Activated naive CD8-positive, alpha-beta T cell treated with anti-CD3 and anti-CD28 coated beads for 36 hours (primary cell): Measurements from ENCODE around the gene TBCB. TPM values are rescaled to one million over a fixed set of nuclear protein-coding genes. Genes with fewer than 3 reads are reported as not detected.

Experiments
- DNase-seq: peaks from one replicate; pipeline ENCODE4 v3.0.0; 2021
- H3K27ac Mint-ChIP-seq: one replicate; pipeline ENCODE4 v1.8.0; 2022; ENCODE audit warnings: mild to moderate bottlenecking, moderate library complexity, mixed read lengths
- H3K27me3 Mint-ChIP-seq: one replicate; pipeline ENCODE4 v1.8.0; 2022; ENCODE audit warnings: mild to moderate bottlenecking, mixed read lengths
- H3K36me3 Mint-ChIP-seq: one replicate; pipeline ENCODE4 v1.8.0; 2021; ENCODE audit warnings: mild to moderate bottlenecking, mixed read lengths
- H3K4me1 Mint-ChIP-seq: one replicate; pipeline ENCODE4 v1.8.0; 2021; ENCODE audit warnings: mixed read lengths
- H3K4me3 Mint-ChIP-seq: one replicate; pipeline ENCODE4 v1.8.0; 2022; ENCODE audit warnings: mild to moderate bottlenecking, moderate library complexity, mixed read lengths
- H3K9me3 Mint-ChIP-seq: one replicate; pipeline ENCODE4 v1.8.0; 2022; ENCODE audit warnings: mixed read lengths
- total RNA-seq, 2 experiments: library from RNA; stranded (reverse); gene quantifications; one replicate each; pipeline ENCODE4 v1.2.3, GENCODE V29; 2021

TBCB gene
- total RNA-seq, 2 experiments from 2014 or later = 89.2 to 91.1 TPM

DNA sequence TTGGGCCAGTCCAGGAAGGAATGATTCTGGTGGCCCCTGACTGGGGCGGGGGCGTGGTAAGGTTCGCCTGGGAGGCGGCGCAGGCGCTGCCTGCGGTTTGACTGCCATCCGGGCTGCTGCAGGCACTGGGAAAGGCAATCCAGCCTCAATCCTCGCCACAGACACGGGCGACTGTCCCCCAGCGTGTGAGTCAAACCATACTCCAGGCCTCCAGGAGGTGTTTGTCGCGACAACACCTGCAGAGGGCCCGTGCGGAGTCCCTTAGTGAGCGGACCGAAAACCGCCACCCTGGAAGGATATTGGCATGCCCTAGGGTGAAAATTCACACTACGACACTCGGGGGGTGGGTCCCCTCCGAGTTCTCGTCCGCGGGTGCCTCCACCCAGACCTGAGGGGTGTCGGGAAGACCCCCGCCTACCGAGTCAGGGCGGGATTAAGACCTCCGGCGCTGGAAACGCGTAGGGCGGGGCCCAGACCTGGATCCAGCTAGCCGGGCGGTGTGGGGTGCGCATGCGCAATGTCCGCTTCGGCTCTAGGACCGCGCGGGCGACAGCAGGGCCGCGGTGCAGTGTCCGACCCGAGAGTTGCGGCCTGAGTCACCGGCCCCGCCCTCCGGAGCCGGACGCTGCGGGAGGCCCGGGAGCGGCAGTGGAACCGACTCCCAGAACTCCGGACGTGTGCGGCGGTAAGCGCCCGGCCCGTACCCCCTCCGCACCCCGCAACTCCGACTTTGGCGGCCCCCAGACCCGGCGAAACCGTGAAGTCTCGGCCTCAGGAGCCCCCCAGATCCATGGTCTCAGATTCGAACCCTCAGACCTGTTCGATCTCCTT, 24.4 kb downstream of the TBCB start, which contains the start of gene CAPNS1:
CAPNS1 (plus strand) TSS at position 594 of the 831 bp plus-strand sequence. CDS start 946 bp downstream, outside the sequence.
- peaks cover 2% of the 10 kb centered on the region for H3K9me3 Mint-ChIP-seq
- peaks cover 19% of the 10 kb centered on the region for H3K4me1 Mint-ChIP-seq
- peaks cover 18% of the 10 kb centered on the region for H3K36me3 Mint-ChIP-seq
- peak; percentile 95 for DNase-seq
- H3K4me3 Mint-ChIP-seq = peak within 1 kb of the TSS; percentile 89
- H3K27me3 Mint-ChIP-seq = peaks cover 4% of the 10 kb centered on the region
- H3K27ac Mint-ChIP-seq = peak within 1 kb of the TSS; percentile 90

DNA sequence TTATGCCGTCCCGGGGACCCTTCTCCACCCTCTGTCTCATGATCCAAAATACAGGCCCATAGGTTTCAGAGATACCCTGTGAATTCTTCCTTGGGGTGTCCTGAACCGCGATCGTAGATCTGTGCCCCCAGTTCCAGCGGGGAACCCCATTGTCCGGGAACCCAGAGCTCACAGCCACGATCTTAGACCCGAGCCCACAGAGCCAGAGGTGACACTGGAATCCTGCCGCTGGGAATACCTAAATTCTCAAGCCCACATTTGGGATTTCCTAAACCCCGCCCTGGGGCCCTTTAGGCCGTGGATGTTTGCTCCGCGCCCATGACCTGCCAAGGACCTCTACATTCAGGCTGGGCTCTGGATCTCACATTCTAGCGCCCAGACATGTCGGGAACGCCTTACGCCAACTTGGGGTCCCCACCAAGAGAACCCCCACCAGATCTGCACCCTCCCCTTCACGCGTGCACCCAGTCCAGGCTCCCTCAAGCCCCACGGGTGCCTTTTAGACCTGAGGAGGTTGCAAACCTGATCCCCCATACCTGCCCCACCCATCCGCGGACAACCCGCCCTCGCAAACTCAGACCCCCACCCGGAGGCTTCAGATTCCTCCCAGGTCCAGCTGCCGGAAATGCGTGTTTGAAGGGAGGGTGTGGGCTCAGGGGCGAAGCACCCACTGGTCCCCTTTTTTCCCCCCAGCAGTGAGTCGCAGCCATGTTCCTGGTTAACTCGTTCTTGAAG, 25.2 kb downstream of the TBCB start:
- H3K36me3 Mint-ChIP-seq = peaks cover 18% of the 10 kb centered on the region
- peak overlapping the region; percentile 90 for H3K27ac Mint-ChIP-seq
- H3K4me1 Mint-ChIP-seq = peaks cover 19% of the 10 kb centered on the region
- peaks cover 4% of the 10 kb centered on the region for H3K27me3 Mint-ChIP-seq
- peaks cover 2% of the 10 kb centered on the region for H3K9me3 Mint-ChIP-seq
- DNase-seq = peak; percentile 46
- H3K4me3 Mint-ChIP-seq = peak overlapping the region; percentile 89

DNA sequence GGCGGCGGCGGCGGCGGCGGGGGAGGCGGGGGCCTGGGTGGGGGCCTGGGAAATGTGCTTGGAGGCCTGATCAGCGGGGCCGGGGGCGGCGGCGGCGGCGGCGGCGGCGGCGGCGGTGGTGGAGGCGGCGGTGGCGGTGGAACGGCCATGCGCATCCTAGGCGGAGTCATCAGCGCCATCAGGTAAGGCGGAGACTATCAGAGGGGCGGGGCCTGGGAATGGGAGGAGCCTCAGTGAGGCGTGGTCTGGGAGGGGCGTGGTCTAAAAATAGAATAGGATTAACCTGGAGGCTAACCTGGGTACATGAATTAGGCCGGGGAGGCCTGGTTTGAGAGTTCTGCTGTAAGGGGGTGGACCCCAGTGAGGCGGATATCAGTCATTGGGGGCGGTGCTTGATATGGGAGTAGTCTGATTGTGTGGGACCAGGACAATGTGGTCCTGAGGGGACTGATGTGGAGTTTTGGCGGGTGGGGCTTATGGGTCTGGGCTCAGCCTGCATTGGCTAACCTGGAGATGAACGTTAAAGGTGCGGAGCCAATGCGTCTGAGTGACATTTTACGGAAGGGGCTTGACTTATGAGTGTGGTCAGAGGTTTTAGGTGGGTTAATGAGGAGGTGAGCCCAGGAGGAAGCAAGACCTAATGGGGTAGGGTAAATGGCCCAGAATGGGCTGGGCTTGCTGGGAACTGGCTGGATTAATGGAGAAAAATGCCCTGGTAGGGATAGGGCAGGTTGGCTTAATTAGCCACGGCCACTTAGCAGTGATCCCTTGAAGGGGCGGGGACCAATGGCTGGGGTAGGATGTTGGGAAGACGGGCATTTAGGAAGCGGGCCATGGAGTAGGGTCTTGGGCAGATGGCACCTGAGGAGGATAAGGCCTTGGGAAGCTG, 26.0 kb downstream of the TBCB start:
- Mint-ChIP-seq H3K9me3 (peaks cover 2% of the 10 kb centered on the region), H3K4me3 (peak overlapping the region; percentile 89), H3K27me3 (no peaks in the 10 kb centered on the region), H3K27ac (peak overlapping the region; percentile 49), H3K36me3 (peaks cover 25% of the 10 kb centered on the region), H3K4me1 (peaks cover 19% of the 10 kb centered on the region)
- peak; percentile 87 for DNase-seq

- Mint-ChIP-seq H3K36me3 (peaks cover 29% of the 10 kb centered on the region), H3K27me3 (no peaks in the 10 kb centered on the region), H3K4me3 (no peak overlapping the region), H3K4me1 (peaks cover 15% of the 10 kb centered on the region), H3K9me3 (peaks cover 2% of the 10 kb centered on the region), H3K27ac (no peak overlapping the region)
- DNase-seq = no peak
Measured at GRCh38 chr19:36142046-36142445, 26.8 kb downstream of the TBCB start.

DNA sequence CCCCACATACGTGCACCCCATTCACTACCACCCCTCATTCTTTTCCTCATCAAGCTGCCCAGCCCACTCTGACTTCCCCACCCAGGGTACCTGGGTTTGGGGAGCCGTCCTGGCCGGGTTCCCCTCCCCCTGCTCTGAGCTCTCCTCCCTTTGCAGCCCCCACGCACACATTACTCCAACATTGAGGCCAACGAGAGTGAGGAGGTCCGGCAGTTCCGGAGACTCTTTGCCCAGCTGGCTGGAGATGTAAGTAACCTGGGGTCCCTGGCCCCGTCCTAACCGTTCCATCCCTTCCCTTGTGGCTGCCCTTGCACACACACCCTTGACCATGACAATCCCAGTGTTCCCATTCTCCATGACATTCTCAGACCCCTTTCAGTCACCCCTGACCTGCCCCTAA, 27.2 kb downstream of the TBCB start:
- H3K36me3 Mint-ChIP-seq = peaks cover 33% of the 10 kb centered on the region
- no peak overlapping the region for H3K27ac Mint-ChIP-seq
- H3K4me1 Mint-ChIP-seq = peaks cover 15% of the 10 kb centered on the region
- H3K4me3 Mint-ChIP-seq = no peak overlapping the region
- DNase-seq = no peak
- no peaks in the 10 kb centered on the region for H3K27me3 Mint-ChIP-seq
- peaks cover 2% of the 10 kb centered on the region for H3K9me3 Mint-ChIP-seq

- no peak overlapping the region for H3K27ac Mint-ChIP-seq
- no peak overlapping the region for H3K4me3 Mint-ChIP-seq
- no peaks in the 10 kb centered on the region for H3K27me3 Mint-ChIP-seq
- H3K36me3 Mint-ChIP-seq = peaks cover 41% of the 10 kb centered on the region
- no peak for DNase-seq
- peaks cover 2% of the 10 kb centered on the region for H3K9me3 Mint-ChIP-seq
- peaks cover 12% of the 10 kb centered on the region for H3K4me1 Mint-ChIP-seq
Measured at GRCh38 chr19:36144624-36145023, 29.4 kb downstream of the TBCB start.

DNA sequence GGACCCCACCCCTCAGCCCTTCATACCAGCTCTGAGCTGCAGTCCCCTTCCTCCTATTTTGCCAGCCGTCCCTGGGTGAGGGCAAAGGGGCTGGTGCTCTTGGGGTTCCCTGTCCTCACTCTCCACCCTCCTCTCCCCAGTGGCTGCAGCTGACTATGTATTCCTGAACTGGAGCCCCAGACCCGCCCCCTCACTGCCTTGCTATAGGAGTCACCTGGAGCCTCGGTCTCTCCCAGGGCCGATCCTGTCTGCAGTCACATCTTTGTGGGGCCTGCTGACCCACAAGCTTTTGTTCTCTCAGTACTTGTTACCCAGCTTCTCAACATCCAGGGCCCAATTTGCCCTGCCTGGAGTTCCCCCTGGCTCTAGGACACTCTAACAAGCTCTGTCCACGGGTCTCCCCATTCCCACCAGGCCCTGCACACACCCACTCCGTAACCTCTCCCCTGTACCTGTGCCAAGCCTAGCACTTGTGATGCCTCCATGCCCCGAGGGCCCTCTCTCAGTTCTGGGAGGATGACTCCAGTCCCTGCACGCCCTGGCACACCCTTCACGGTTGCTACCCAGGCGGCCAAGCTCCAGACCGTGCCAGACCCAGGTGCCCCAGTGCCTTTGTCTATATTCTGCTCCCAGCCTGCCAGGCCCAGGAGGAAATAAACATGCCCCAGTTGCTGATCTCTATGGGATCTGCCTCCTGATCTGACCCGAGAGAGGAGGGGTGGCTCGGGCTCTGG, 34.6 kb downstream of the TBCB start:
- H3K36me3 Mint-ChIP-seq = peaks cover 28% of the 10 kb centered on the region
- H3K27ac Mint-ChIP-seq = peak overlapping the region; percentile 25
- H3K4me3 Mint-ChIP-seq = no peak overlapping the region

DNA sequence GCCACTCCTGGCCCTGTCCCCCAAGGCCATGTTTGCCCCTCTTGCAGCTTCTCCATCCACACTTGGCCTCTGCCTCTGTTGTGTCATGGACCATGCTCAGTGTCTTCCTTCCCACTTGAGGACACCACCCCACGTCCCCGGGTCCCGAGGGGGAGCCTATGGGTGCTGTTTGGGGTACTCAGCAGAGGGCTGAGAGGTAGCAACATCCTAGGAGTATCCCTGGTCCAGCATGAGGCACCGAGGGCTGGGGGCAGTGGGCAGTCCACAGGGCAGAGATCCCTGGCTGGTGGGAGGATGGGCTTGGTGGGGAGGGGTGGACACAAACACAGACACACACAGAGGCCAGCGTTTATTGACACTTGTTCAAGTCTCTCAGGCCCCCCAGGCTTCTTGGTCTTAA, 35.3 kb downstream of the TBCB start:
- no peaks in the 10 kb centered on the region for H3K4me1 Mint-ChIP-seq
- no peak overlapping the region for H3K4me3 Mint-ChIP-seq
- H3K9me3 Mint-ChIP-seq = no peaks in the 10 kb centered on the region
- no peak overlapping the region for H3K27ac Mint-ChIP-seq
- H3K36me3 Mint-ChIP-seq = peaks cover 28% of the 10 kb centered on the region
- H3K27me3 Mint-ChIP-seq = no peaks in the 10 kb centered on the region
- DNase-seq = no peak

More for the DNA sequence above, 34.6 kb downstream of the TBCB start:
- no peaks in the 10 kb centered on the region for H3K27me3 Mint-ChIP-seq
- no peaks in the 10 kb centered on the region for H3K9me3 Mint-ChIP-seq
- DNase-seq = no peak
- H3K4me1 Mint-ChIP-seq = no peaks in the 10 kb centered on the region

- H3K27me3 Mint-ChIP-seq = no peaks in the 10 kb centered on the region
- no peaks in the 10 kb centered on the region for H3K9me3 Mint-ChIP-seq
- peaks cover 20% of the 10 kb centered on the region for H3K36me3 Mint-ChIP-seq
- no peak for DNase-seq
- no peaks in the 10 kb centered on the region for H3K4me1 Mint-ChIP-seq
- H3K4me3 Mint-ChIP-seq = no peak overlapping the region
- peak overlapping the region; percentile 28 for H3K27ac Mint-ChIP-seq
Measured at GRCh38 chr19:36151144-36152018, 36.1 kb downstream of the TBCB start.

GRCh38 chr19:36152019-36152351, 36.7 kb downstream of the TBCB start:
- Mint-ChIP-seq H3K27me3 (no peaks in the 10 kb centered on the region), H3K9me3 (no peaks in the 10 kb centered on the region), H3K27ac (no peak overlapping the region), H3K4me3 (no peak overlapping the region), H3K4me1 (no peaks in the 10 kb centered on the region), H3K36me3 (peaks cover 17% of the 10 kb centered on the region)
- DNase-seq = no peak

DNA sequence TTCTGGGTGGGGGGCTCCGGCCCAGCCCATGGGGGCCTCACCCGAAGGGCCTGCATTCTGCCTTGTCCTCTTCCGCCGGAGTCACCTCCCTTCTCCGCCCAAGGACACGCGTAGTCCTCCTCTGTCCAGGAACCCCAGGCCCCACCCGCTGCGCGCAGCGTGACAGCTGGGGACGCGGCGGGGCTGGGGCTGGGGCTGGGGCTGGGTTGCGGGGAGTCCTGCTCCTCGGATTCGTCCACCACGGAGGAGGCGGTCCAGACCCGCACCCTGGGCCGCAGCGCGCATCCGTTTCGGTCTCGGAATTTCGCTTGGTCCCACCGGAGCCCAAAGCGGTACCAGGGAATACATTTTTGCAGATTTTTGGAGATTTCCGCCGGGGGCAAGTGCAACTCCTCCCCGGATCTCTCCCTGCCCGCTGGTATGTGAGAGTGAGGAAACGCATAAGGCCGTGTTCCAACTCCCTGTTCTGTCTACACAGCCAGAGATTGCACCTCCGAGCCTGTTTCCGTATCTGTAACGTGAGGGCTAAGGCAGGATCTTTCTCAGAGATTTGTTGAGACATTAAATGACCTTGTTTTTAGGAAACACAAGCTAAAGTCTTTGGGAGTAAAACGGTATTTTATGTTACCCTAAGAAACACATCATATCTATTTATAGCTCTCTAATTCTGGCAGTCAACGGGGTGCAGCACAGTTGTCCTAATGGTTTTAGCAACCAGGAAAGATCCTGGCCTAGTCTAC, 37.3 kb downstream of the TBCB start, which contains the start of gene COX7A1:
COX7A1 (minus strand) TSS at position 96 of the 740 bp plus-strand sequence; CDS start at position 56, 40 bp downstream.
- no peak for DNase-seq
- Mint-ChIP-seq H3K27ac (peak within 1 kb of the TSS; percentile 28), H3K9me3 (no peaks in the 10 kb centered on the region), H3K4me3 (no peak within 1 kb of the TSS), H3K36me3 (peaks cover 12% of the 10 kb centered on the region), H3K27me3 (no peaks in the 10 kb centered on the region), H3K4me1 (no peaks in the 10 kb centered on the region)

DNA sequence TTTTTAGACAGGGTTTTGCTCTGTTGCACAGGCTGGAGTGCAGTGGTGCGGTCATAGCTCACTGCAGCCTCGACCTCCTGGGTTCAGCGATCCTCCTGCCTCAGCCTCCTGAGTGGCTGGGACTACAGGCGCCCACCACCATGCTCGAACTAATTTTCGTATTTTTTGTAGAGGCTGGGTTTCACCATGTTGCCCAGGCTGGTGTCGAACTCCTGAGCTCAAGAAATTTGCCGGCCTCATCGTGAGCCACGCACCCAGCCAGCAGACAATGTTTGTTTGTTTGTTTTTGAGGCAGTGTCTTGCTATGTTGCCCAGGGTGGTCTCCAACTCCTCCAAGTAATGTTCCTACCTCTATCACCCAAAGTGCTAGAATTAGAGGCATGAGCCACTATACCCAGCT, 37.9 kb downstream of the TBCB start:
- Mint-ChIP-seq H3K27ac (no peak overlapping the region), H3K4me3 (no peak overlapping the region), H3K27me3 (no peaks in the 10 kb centered on the region), H3K36me3 (peaks cover 9% of the 10 kb centered on the region), H3K4me1 (no peaks in the 10 kb centered on the region), H3K9me3 (no peaks in the 10 kb centered on the region)
- no peak for DNase-seq
